GM19025 (cell line): ENCODE results near the gene XPNPEP3.

ENCODE experiments used
- ATAC-seq: cut with Tn5 transposase; IDR thresholded peaks from one replicate; pipeline ENCODE4 v1.9.1; 2021; ENCODE audit warnings: mild to moderate bottlenecking, low read depth, moderate library complexity; ENCODE audit not compliant: unreplicated experiment

XPNPEP3 gene

DNA sequence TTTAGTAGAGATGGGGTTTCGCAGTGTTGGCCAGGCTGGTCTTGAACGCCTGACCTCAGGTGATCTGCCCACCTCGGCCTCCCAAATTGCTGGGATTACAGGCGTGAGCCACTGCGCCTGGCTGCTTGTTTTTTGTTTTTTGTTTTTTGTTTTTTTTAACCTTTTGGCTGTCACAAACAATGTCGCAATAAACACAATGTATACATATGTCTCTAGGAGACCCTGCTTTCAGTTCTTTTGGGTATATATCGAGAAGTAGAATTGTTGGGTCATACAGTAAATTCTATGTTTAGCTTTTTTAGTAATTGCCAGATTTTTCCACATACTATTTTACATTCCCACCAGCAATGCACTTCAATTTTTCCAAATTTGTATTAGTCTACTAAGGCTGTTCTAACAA, 122.2 kb downstream of the XPNPEP3 start:
- no peak for ATAC-seq

DNA sequence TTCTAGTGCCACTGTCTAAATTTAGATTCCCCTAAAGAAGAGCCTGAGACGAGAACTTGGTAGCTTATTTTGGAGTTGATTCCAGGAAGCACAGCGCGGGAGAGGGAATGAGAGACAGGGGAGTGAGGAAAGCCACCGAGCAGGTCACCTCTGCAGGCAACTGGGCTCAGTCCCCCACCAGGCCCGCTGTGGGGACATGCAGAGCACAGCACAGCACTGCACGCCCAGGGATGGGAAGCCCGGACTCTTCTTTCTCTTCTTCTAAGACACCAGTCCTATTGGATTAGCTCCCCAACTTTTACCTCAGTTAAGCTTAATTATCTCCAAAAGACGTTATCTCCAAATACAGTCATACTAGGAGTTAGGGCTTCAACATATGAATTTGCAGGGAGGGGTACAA, 122.9 kb downstream of the XPNPEP3 start:
- no peak for ATAC-seq
